ENCODE results near the gene STRN.

DNA sequence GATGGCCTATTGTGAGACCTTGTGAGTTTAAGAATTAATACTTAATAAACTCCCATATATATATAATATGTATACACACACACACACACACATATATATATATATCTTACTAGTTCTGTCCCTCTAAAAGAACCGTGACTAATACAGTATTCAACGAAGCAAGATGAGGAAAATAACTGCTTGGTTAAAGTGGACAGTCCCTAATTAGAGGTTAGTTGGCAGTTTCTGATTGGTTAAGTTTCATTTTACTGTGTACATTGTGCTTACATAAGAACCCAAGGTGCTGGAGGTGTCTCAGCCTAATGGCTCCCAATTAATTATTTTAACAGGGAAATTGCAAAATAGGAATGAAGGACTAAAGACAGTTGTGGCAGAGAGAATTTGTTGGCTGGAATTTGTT, 132.1 kb downstream of the STRN start:
- no peak for TF ChIP-seq POLR2A (conservative IDR thresholded peaks at IDR 0.05)
- TF ChIP-seq ELF4 (CRISPR knock-in tag; IDR thresholded peaks at IDR 0.05): no peak
- TF ChIP-seq, protein P1, sequence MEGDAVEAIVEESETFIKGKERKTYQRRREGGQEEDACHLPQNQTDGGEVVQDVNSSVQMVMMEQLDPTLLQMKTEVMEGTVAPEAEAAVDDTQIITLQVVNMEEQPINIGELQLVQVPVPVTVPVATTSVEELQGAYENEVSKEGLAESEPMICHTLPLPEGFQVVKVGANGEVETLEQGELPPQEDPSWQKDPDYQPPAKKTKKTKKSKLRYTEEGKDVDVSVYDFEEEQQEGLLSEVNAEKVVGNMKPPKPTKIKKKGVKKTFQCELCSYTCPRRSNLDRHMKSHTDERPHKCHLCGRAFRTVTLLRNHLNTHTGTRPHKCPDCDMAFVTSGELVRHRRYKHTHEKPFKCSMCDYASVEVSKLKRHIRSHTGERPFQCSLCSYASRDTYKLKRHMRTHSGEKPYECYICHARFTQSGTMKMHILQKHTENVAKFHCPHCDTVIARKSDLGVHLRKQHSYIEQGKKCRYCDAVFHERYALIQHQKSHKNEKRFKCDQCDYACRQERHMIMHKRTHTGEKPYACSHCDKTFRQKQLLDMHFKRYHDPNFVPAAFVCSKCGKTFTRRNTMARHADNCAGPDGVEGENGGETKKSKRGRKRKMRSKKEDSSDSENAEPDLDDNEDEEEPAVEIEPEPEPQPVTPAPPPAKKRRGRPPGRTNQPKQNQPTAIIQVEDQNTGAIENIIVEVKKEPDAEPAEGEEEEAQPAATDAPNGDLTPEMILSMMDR (IDR thresholded peaks at IDR 0.05 in 2 of 3, conservative IDR thresholded peaks at IDR 0.05 in 1 of 3; ENCODE audit: insufficient read depth in 2 of 3, low read depth in 1 of 3, low read length in 3 of 3): no peak
- no peak for TF ChIP-seq RNF2 (IDR thresholded peaks at IDR 0.05)
- no peak for TF ChIP-seq TEAD2 (tag; IDR thresholded peaks at IDR 0.05)
- no peak for TF ChIP-seq BDP1 (IDR thresholded peaks at IDR 0.05; ENCODE audit: insufficient read depth, insufficient read length)
- no peak for TF ChIP-seq NR2C2 (CRISPR knock-in tag; IDR thresholded peaks at IDR 0.05)
- TF ChIP-seq NR2C2 (tag; IDR thresholded peaks at IDR 0.05): no peak
- no peak for TF ChIP-seq MXI1 (IDR thresholded peaks at IDR 0.05; ENCODE audit: low read depth, low read length)

Measured in K562 (cell line).